HCT116 (cell line): ENCODE results near the gene LGALS9. TPM values are rescaled to one million over a fixed set of nuclear protein-coding genes. Genes with fewer than 3 reads are reported as not detected.

Experiments
- ATAC-seq: fragments of 200-7000 bp; cut with Tn5 transposase; 2 replicates; pipeline ENCODE4 v1.9.1; 2020; ENCODE audit warnings: mild to moderate bottlenecking, moderate library complexity
- BruUV-seq: library from RNA; stranded (reverse); fragments of 400-500 nt; replicated peaks from 2 replicates; lab custom pipeline; 2021; lab: Mats Ljungman, UMichigan
- CTCF ChIA-PET: fragments of 300-600 bp; sonication (Branson Sonifier 250); formaldehyde crosslinking; loops from one replicate; lab custom pipeline; 2021; ENCODE audit warnings: antibody characterized with exemption; lab: Charles Lee
- POLR2A ChIA-PET: fragments of 300-600, 350-600 bp; sonication (Branson Sonifier 250); formaldehyde crosslinking; loops from one replicate; lab custom pipeline; 2021; ENCODE audit warnings: antibody characterized with exemption; lab: Charles Lee
- RAD21 ChIA-PET, 2 experiments: fragments of 300-600 bp; sonication (Branson Sonifier 250); formaldehyde crosslinking; loops; one replicate each; lab custom pipeline; 2023; ENCODE audit warnings: low total read pairs in 2 of 2; ENCODE audit not compliant: uncharacterized antibody in 2 of 2, unreplicated experiment in 2 of 2, low non-redundant PET in 1 of 2; lab: Charles Lee
- DNase-seq: peaks from one replicate; pipeline ENCODE4 v3.0.0-alpha.2; 2010; ENCODE audit warnings: low read depth, low spot score
- H2AFZ ChIP-seq: fragments of 200-600 bp; shearing (Covaris generic), sonication (generic); 2 replicates; pipeline ENCODE4 v1.6.1; 2017; ENCODE audit warnings: low read depth, mixed run types, mixed read lengths, antibody characterized with exemption, low read length; ENCODE audit not compliant: poor library complexity, severe bottlenecking
- H3K27ac ChIP-seq: 2 replicates; pipeline ENCODE4 v1.5.1; 2012; ENCODE audit warnings: low read depth, low read length
- H3K27me3 ChIP-seq: fragments of 200-600 bp; sonication (generic); 2 replicates; pipeline ENCODE4 v1.6.1; 2016; ENCODE audit warnings: mixed run types, low read length, mixed read lengths; ENCODE audit not compliant: insufficient read depth
- H3K36me3 ChIP-seq, 2 experiments: fragments of 200-500 bp in 1 of 2; fragments of 200-600 bp in 1 of 2; sonication (Bioruptor generic) in 1 of 2; sonication (generic) in 1 of 2; 2 replicates each; pipeline versions ENCODE4 v1.5.1 to v1.6.1; 2014 to 2016; ENCODE audit warnings: low read length in 2 of 2, inconsistent platforms in 1 of 2, mixed read lengths in 1 of 2, mixed run types in 1 of 2; ENCODE audit not compliant: insufficient read depth in 2 of 2, control insufficient read depth in 1 of 2
- H3K4me1 ChIP-seq, 2 experiments: fragments of 200-600 bp in 1 of 2; sonication (generic) in 1 of 2; 2 replicates each; pipeline versions ENCODE4 v1.5.1 to v1.6.1; 2012 to 2017; ENCODE audit warnings: low read length in 2 of 2, inconsistent platforms in 1 of 2, mild to moderate bottlenecking in 1 of 2, mixed read lengths in 1 of 2, mixed run types in 1 of 2, moderate library complexity in 1 of 2; ENCODE audit not compliant: insufficient read depth in 2 of 2, control insufficient read depth in 1 of 2
- H3K4me2 ChIP-seq: fragments of 200-600 bp; sonication (generic); 2 replicates; pipeline ENCODE4 v1.6.1; 2017; ENCODE audit warnings: mixed run types, low read length, mixed read lengths
- H3K4me3 ChIP-seq, 2 experiments: fragments of 200-600 bp in 1 of 2; sonication (generic) in 1 of 2; replicated peaks in 1 of 2; 2 replicates each; pipeline ENCODE4 v1.5.1; 2011 to 2016; ENCODE audit warnings: low read length in 2 of 2, control low read depth in 1 of 2, low read depth in 1 of 2, mild to moderate bottlenecking in 1 of 2, mixed read lengths in 1 of 2, mixed run types in 1 of 2
- H3K79me2 ChIP-seq: fragments of 200-600 bp; sonication (generic); 2 replicates; pipeline ENCODE4 v1.6.1; 2017; ENCODE audit warnings: mild to moderate bottlenecking, mixed run types, low read length, moderate library complexity, mixed read lengths; ENCODE audit not compliant: insufficient read depth
- H3K9ac ChIP-seq: fragments of 200-600 bp; sonication (generic); 2 replicates; pipeline ENCODE4 v1.6.1; 2016; ENCODE audit warnings: low read length, mixed read lengths
- H3K9me2 ChIP-seq: fragments of 200-600 bp; sonication (generic), shearing (Covaris generic); 2 replicates; pipeline ENCODE4 v1.6.1; 2017; ENCODE audit warnings: mixed run types, mild to moderate bottlenecking, moderate library complexity; ENCODE audit not compliant: insufficient read depth
- H3K9me3 ChIP-seq, 2 experiments: fragments of 200-500 bp in 1 of 2; fragments of 200-600 bp in 1 of 2; sonication (Bioruptor generic) in 1 of 2; sonication (generic) in 1 of 2; 2 replicates each; pipeline ENCODE4 v1.6.1; 2014 to 2017; ENCODE audit warnings: low read length in 2 of 2, mixed read lengths in 2 of 2, inconsistent platforms in 1 of 2, low read depth in 1 of 2, mild to moderate bottlenecking in 1 of 2, mixed run types in 1 of 2, moderate library complexity in 1 of 2; ENCODE audit not compliant: control insufficient read depth in 1 of 2, insufficient read depth in 1 of 2
- H4K20me1 ChIP-seq: fragments of 200-600 bp; sonication (generic), shearing (Covaris generic); 2 replicates; pipeline ENCODE4 v1.6.1; 2017; ENCODE audit warnings: mixed run types, mild to moderate bottlenecking, moderate library complexity; ENCODE audit not compliant: insufficient read depth
- CBX3 ChIP-seq: IDR thresholded peaks from 2 replicates; pipeline ENCODE4 v1.6.1; 2012; ENCODE audit warnings: low read depth
- CEBPB ChIP-seq: IDR thresholded peaks from 2 replicates; pipeline ENCODE4 v1.6.1; 2012; ENCODE audit warnings: low read depth
- CTCF ChIP-seq, 3 experiments: fragments of 200-600 bp in 1 of 3; sonication (generic) in 1 of 3; IDR thresholded peaks in 2 of 3; conservative IDR thresholded peaks in 1 of 3; 2 replicates each; pipeline ENCODE4 v1.5.1; 2012 to 2017; ENCODE audit warnings: low read depth in 2 of 3, low read length in 2 of 3, antibody characterized with exemption in 1 of 3, borderline replicate concordance in 1 of 3, control low read depth in 1 of 3, mild to moderate bottlenecking in 1 of 3, mixed read lengths in 1 of 3, mixed run types in 1 of 3, moderate library complexity in 1 of 3; ENCODE audit not compliant: insufficient read depth in 1 of 3
- EGR1 ChIP-seq: IDR thresholded peaks from 2 replicates; pipeline ENCODE4 v1.6.1; 2012; ENCODE audit warnings: low read depth
- ELF1 ChIP-seq: IDR thresholded peaks from 2 replicates; pipeline ENCODE4 v1.6.1; 2012; ENCODE audit warnings: low read depth, borderline replicate concordance
- EZH2 ChIP-seq: fragments of 200-600 bp; sonication (generic); IDR thresholded peaks from 2 replicates; pipeline ENCODE4 v1.6.1; 2017; ENCODE audit warnings: antibody characterized with exemption, mixed run types
- FOSL1 ChIP-seq: IDR thresholded peaks from 2 replicates; pipeline ENCODE4 v1.6.1; 2012; ENCODE audit warnings: low read depth
- JUND ChIP-seq: IDR thresholded peaks from 2 replicates; pipeline ENCODE4 v1.6.1; 2012
- MAX ChIP-seq: IDR thresholded peaks from 2 replicates; pipeline ENCODE4 v1.6.1; 2012
- POLR2A ChIP-seq: IDR thresholded peaks from 2 replicates; pipeline ENCODE4 v1.7.0; 2011; ENCODE audit warnings: borderline replicate concordance; ENCODE audit not compliant: insufficient read depth, insufficient read length; ENCODE audit errors: extremely low read depth
- POLR2AphosphoS5 ChIP-seq: IDR thresholded peaks from 2 replicates; pipeline ENCODE4 v1.6.1; 2011; ENCODE audit warnings: mild to moderate bottlenecking, low read depth, low read length, moderate library complexity
- RAD21 ChIP-seq: IDR thresholded peaks from 2 replicates; pipeline ENCODE4 v1.6.1; 2012; ENCODE audit warnings: low read depth, mild to moderate bottlenecking
- REST ChIP-seq: IDR thresholded peaks from 2 replicates; pipeline ENCODE4 v1.6.1; 2012; ENCODE audit warnings: low read depth
- SIN3A ChIP-seq: IDR thresholded peaks from 2 replicates; pipeline ENCODE4 v1.6.1; 2012; ENCODE audit warnings: low read depth
- SP1 ChIP-seq: IDR thresholded peaks from 2 replicates; pipeline ENCODE4 v1.6.1; 2012; ENCODE audit warnings: low read depth
- YY1 ChIP-seq: IDR thresholded peaks from 2 replicates; pipeline ENCODE4 v1.6.1; 2011; ENCODE audit warnings: low read length, low read depth, moderate library complexity, mild to moderate bottlenecking; ENCODE audit not compliant: insufficient replicate concordance; ENCODE audit errors: extremely low read depth
- ZBTB33 ChIP-seq: IDR thresholded peaks from 2 replicates; pipeline ENCODE4 v1.6.1; 2011; ENCODE audit warnings: mild to moderate bottlenecking, low read length, moderate library complexity; ENCODE audit not compliant: insufficient replicate concordance; ENCODE audit errors: extremely low read depth
- intact Hi-C: fragments of 100-400 bp; cut with micrococcal nuclease; formaldehyde crosslinking; loops from 2 replicates; pipeline ENCODE4 v1.10.0; 2022
- total RNA-seq: library from RNA; stranded (reverse); gene quantifications from one replicate; pipeline ENCODE4 v1.2.1, GENCODE V29; 2021; ENCODE audit not compliant: unreplicated experiment

The LGALS9 gene
- total RNA-seq, 1 experiment from 2014 or later: 1.9 TPM

- ChIA-PET RAD21 (no interaction called here), POLR2A (no interaction called here), CTCF (no interaction called here)
- Histone ChIP-seq H3K27ac (no peak overlapping the region), H3K9me3 (no peaks in the 10 kb centered on the region), H3K36me3 (no peaks in the 10 kb centered on the region), H3K9ac (no peak overlapping the region), H4K20me1 (no peaks in the 10 kb centered on the region), H3K4me1 (0 out of 4 replicates have a peak, but pooled peaks cover 0 to 4% of the 10 kb centered on the region in 2 experiments), H3K4me2 (no peak overlapping the region), H3K79me2 (no peaks in the 10 kb centered on the region), H3K9me2 (no peaks in the 10 kb centered on the region), H3K4me3 (no peak overlapping the region), H3K27me3 (no peaks in the 10 kb centered on the region), H2AFZ (no peak overlapping the region)
- DNase-seq (no peak), ATAC-seq (no peak)
- intact Hi-C loops: no loop called here
- no TSS peak for BruUV-seq
- TF ChIP-seq POLR2A (no peak), REST (no peak), SIN3A (no peak), EZH2 (no peak), EGR1 (no peak), ZBTB33 (no peak), FOSL1 (no peak), CTCF (IDR thresholded peaks at IDR 0.05 in 2 of 3, conservative IDR thresholded peaks at IDR 0.05 in 1 of 3; ENCODE audit: borderline replicate concordance in 1 of 3, insufficient read depth in 1 of 3, low read depth in 2 of 3, low read length in 2 of 3) (no peak), RAD21 (no peak), JUND (no peak), YY1 (no peak), SP1 (no peak), CBX3 (no peak), ELF1 (no peak), CEBPB (no peak), MAX (no peak), POLR2AphosphoS5 (no peak)
Observed at GRCh38 chr17:27646232-27646631, 15.2 kb downstream of the LGALS9 start.
